Activated T-cell treated with anti-CD3 and anti-CD28 coated beads, Interleukin-2, amount 50 U/mL, for 24 hours (primary cell): ENCODE data around the gene ENPP1.
"Not testable (repeated sequence)": the region's sequence is repeated elsewhere in the genome, so short reads cannot be mapped to it uniquely, and the experiment has no call there.

ENCODE experiments used
- DNase-seq: peaks from one replicate; pipeline ENCODE4 v3.0.0-alpha.2; 2020
- H3K27ac Mint-ChIP-seq: 2 replicates; pipeline ENCODE4 v1.8.0; 2020; ENCODE audit warnings: mild to moderate bottlenecking, mixed read lengths
- H3K27me3 Mint-ChIP-seq: 2 replicates; pipeline ENCODE4 v1.8.0; 2020; ENCODE audit warnings: mixed read lengths
- H3K36me3 Mint-ChIP-seq: 2 replicates; pipeline ENCODE4 v1.8.0; 2020; ENCODE audit warnings: low read depth, mixed read lengths
- H3K4me1 Mint-ChIP-seq: 2 replicates; pipeline ENCODE4 v1.8.0; 2020; ENCODE audit warnings: low read depth, mixed read lengths
- H3K4me3 Mint-ChIP-seq: 2 replicates; pipeline ENCODE4 v1.8.0; 2020; ENCODE audit warnings: mild to moderate bottlenecking, moderate library complexity, mixed read lengths
- H3K9me3 Mint-ChIP-seq: 2 replicates; pipeline ENCODE4 v1.8.0; 2020; ENCODE audit warnings: mixed read lengths

ENPP1 gene

GRCh38 chr6:131916091-131916796, 108.4 kb downstream of the ENPP1 start:
- Mint-ChIP-seq H3K4me1 (peaks cover 20% of the 10 kb centered on the region), H3K27me3 (peaks cover 82% of the 10 kb centered on the region)
- not testable (repeated sequence) for DNase-seq, H3K27ac Mint-ChIP-seq, H3K9me3 Mint-ChIP-seq, H3K36me3 Mint-ChIP-seq, H3K4me3 Mint-ChIP-seq

- no peak for DNase-seq
- Mint-ChIP-seq H3K36me3 (no peaks in the 10 kb centered on the region), H3K27me3 (peaks cover 79% of the 10 kb centered on the region), H3K4me3 (no peak overlapping the region), H3K9me3 (no peaks in the 10 kb centered on the region), H3K27ac (no peak overlapping the region), H3K4me1 (peaks cover 20% of the 10 kb centered on the region)
Measured at GRCh38 chr6:131916847-131917246, 109.0 kb downstream of the ENPP1 start.

- no peak for DNase-seq
- no peaks in the 10 kb centered on the region for H3K9me3 Mint-ChIP-seq
- peaks cover 18% of the 10 kb centered on the region for H3K4me1 Mint-ChIP-seq
- H3K4me3 Mint-ChIP-seq: no peak overlapping the region
- H3K27me3 Mint-ChIP-seq: peaks cover 79% of the 10 kb centered on the region
- H3K36me3 Mint-ChIP-seq: no peaks in the 10 kb centered on the region
- H3K27ac Mint-ChIP-seq: no peak overlapping the region
Measured at GRCh38 chr6:131917318-131917717, 109.5 kb downstream of the ENPP1 start.

- Mint-ChIP-seq H3K27me3 (peaks cover 77% of the 10 kb centered on the region), H3K27ac (no peak overlapping the region), H3K4me3 (no peak overlapping the region), H3K4me1 (peaks cover 17% of the 10 kb centered on the region), H3K9me3 (no peaks in the 10 kb centered on the region), H3K36me3 (no peaks in the 10 kb centered on the region)
- DNase-seq: no peak
Measured at GRCh38 chr6:131917763-131918649, 110.2 kb downstream of the ENPP1 start.

GRCh38 chr6:131918650-131919355, 111.0 kb downstream of the ENPP1 start:
- H3K36me3 Mint-ChIP-seq: no peaks in the 10 kb centered on the region
- H3K9me3 Mint-ChIP-seq: peaks cover 5% of the 10 kb centered on the region
- H3K27me3 Mint-ChIP-seq: peaks cover 69% of the 10 kb centered on the region
- H3K4me1 Mint-ChIP-seq: peaks cover 17% of the 10 kb centered on the region
- H3K27ac Mint-ChIP-seq: no peak overlapping the region
- no peak overlapping the region for H3K4me3 Mint-ChIP-seq
- DNase-seq: no peak

- Mint-ChIP-seq H3K27ac (no peak overlapping the region), H3K27me3 (peaks cover 54% of the 10 kb centered on the region), H3K4me1 (peaks cover 15% of the 10 kb centered on the region), H3K9me3 (peaks cover 5% of the 10 kb centered on the region), H3K4me3 (no peak overlapping the region), H3K36me3 (no peaks in the 10 kb centered on the region)
- no peak for DNase-seq
Measured at GRCh38 chr6:131920656-131921055, 112.8 kb downstream of the ENPP1 start.

- Mint-ChIP-seq H3K9me3 (peaks cover 5% of the 10 kb centered on the region), H3K4me1 (no peaks in the 10 kb centered on the region), H3K27me3 (peaks cover 30% of the 10 kb centered on the region), H3K4me3 (no peak overlapping the region), H3K36me3 (no peaks in the 10 kb centered on the region), H3K27ac (no peak overlapping the region)
- no peak for DNase-seq
Measured at GRCh38 chr6:131923356-131923755, 115.5 kb downstream of the ENPP1 start.

- no peak overlapping the region for H3K27ac Mint-ChIP-seq
- no peak for DNase-seq
- H3K4me3 Mint-ChIP-seq: no peak overlapping the region
- no peaks in the 10 kb centered on the region for H3K4me1 Mint-ChIP-seq
- H3K9me3 Mint-ChIP-seq: peaks cover 5% of the 10 kb centered on the region
- H3K36me3 Mint-ChIP-seq: no peaks in the 10 kb centered on the region
- H3K27me3 Mint-ChIP-seq: peaks cover 17% of the 10 kb centered on the region
Measured at GRCh38 chr6:131924881-131925474, 117.2 kb downstream of the ENPP1 start.

- no peak for DNase-seq
- no peak overlapping the region for H3K4me3 Mint-ChIP-seq
- H3K4me1 Mint-ChIP-seq: no peaks in the 10 kb centered on the region
- H3K27me3 Mint-ChIP-seq: peaks cover 16% of the 10 kb centered on the region
- no peaks in the 10 kb centered on the region for H3K36me3 Mint-ChIP-seq
- H3K27ac Mint-ChIP-seq: no peak overlapping the region
- H3K9me3 Mint-ChIP-seq: no peaks in the 10 kb centered on the region
Measured at GRCh38 chr6:131929264-131929663, 121.4 kb downstream of the ENPP1 start.

GRCh38 chr6:131929976-131930375, 122.2 kb downstream of the ENPP1 start:
- Mint-ChIP-seq H3K9me3 (no peaks in the 10 kb centered on the region), H3K27me3 (peaks cover 16% of the 10 kb centered on the region), H3K4me3 (no peak overlapping the region), H3K27ac (no peak overlapping the region), H3K4me1 (no peaks in the 10 kb centered on the region), H3K36me3 (no peaks in the 10 kb centered on the region)
- no peak for DNase-seq

GRCh38 chr6:131931063-131931750, 123.4 kb downstream of the ENPP1 start:
- Mint-ChIP-seq H3K4me1 (no peaks in the 10 kb centered on the region), H3K27ac (no peak overlapping the region), H3K36me3 (no peaks in the 10 kb centered on the region), H3K9me3 (no peaks in the 10 kb centered on the region), H3K4me3 (no peak overlapping the region), H3K27me3 (peaks cover 23% of the 10 kb centered on the region)
- no peak for DNase-seq

- H3K27ac Mint-ChIP-seq: no peak overlapping the region
- H3K36me3 Mint-ChIP-seq: no peaks in the 10 kb centered on the region
- peaks cover 22% of the 10 kb centered on the region for H3K27me3 Mint-ChIP-seq
- H3K9me3 Mint-ChIP-seq: no peaks in the 10 kb centered on the region
- no peak overlapping the region for H3K4me3 Mint-ChIP-seq
- no peak for DNase-seq
- H3K4me1 Mint-ChIP-seq: no peaks in the 10 kb centered on the region
Measured at GRCh38 chr6:131936156-131936555, 128.3 kb downstream of the ENPP1 start.

GRCh38 chr6:131937226-131937625, 129.4 kb downstream of the ENPP1 start:
- H3K36me3 Mint-ChIP-seq: no peaks in the 10 kb centered on the region
- H3K9me3 Mint-ChIP-seq: no peaks in the 10 kb centered on the region
- H3K4me1 Mint-ChIP-seq: no peaks in the 10 kb centered on the region
- H3K27me3 Mint-ChIP-seq: peaks cover 17% of the 10 kb centered on the region
- no peak overlapping the region for H3K27ac Mint-ChIP-seq
- no peak for DNase-seq
- no peak overlapping the region for H3K4me3 Mint-ChIP-seq
